ENCODE measurements around the gene HELZ.

Gene HELZ

GRCh38 chr17:67125417-67125816 lies 119.6 kb downstream of the HELZ start:
- H3K36me3 ChIP-seq (ENCODE audit: insufficient read depth, insufficient read length, low read length) = peaks cover 44% of the 10 kb centered on the region
- no peak overlapping the region for H3K4me3 ChIP-seq (ENCODE audit: insufficient read length, low read depth)
- no peaks in the 10 kb centered on the region for H3K9me3 ChIP-seq (ENCODE audit: insufficient read depth, low read length)
- H3K4me1 ChIP-seq (ENCODE audit: insufficient read depth, insufficient read length) = no peaks in the 10 kb centered on the region
- no peak overlapping the region for H3K9ac ChIP-seq (ENCODE audit: insufficient read length, low read depth)
- no peak for DNase-seq (ENCODE audit: low read depth, low spot score)
- no peaks in the 10 kb centered on the region for H3K27me3 ChIP-seq (ENCODE audit: insufficient read depth, insufficient read length)
- no peak for TF ChIP-seq ZNF274 (IDR thresholded peaks at IDR 0.05; ENCODE audit: low read depth, low read length)
- TF ChIP-seq YY1 (IDR thresholded peaks at IDR 0.05; ENCODE audit: insufficient read depth, insufficient read length) = no peak
- no peak for TF ChIP-seq SUZ12 (IDR thresholded peaks at IDR 0.05; ENCODE audit: extremely low read depth, insufficient read depth, insufficient read length)

- no peaks in the 10 kb centered on the region for H3K9me3 ChIP-seq (ENCODE audit: insufficient read depth, low read length)
- no peaks in the 10 kb centered on the region for H3K27me3 ChIP-seq (ENCODE audit: insufficient read depth, insufficient read length)
- no peak overlapping the region for H3K4me3 ChIP-seq (ENCODE audit: insufficient read length, low read depth)
- H3K4me1 ChIP-seq (ENCODE audit: insufficient read depth, insufficient read length) = no peaks in the 10 kb centered on the region
- DNase-seq (ENCODE audit: low read depth, low spot score) = no peak
- no peak for TF ChIP-seq YY1 (IDR thresholded peaks at IDR 0.05; ENCODE audit: insufficient read depth, insufficient read length)
- TF ChIP-seq SUZ12 (IDR thresholded peaks at IDR 0.05; ENCODE audit: extremely low read depth, insufficient read depth, insufficient read length) = no peak
- no peak for TF ChIP-seq ZNF274 (IDR thresholded peaks at IDR 0.05; ENCODE audit: low read depth, low read length)
- H3K9ac ChIP-seq (ENCODE audit: insufficient read length, low read depth) = no peak overlapping the region
- peaks cover 51% of the 10 kb centered on the region for H3K36me3 ChIP-seq (ENCODE audit: insufficient read depth, insufficient read length, low read length)
Measured at GRCh38 chr17:67124450-67125148, 120.4 kb downstream of the HELZ start.

GRCh38 chr17:67123699-67124098 lies 121.3 kb downstream of the HELZ start:
- H3K4me3 ChIP-seq (ENCODE audit: insufficient read length, low read depth) = no peak overlapping the region
- no peak for DNase-seq (ENCODE audit: low read depth, low spot score)
- H3K27me3 ChIP-seq (ENCODE audit: insufficient read depth, insufficient read length) = no peaks in the 10 kb centered on the region
- H3K9ac ChIP-seq (ENCODE audit: insufficient read length, low read depth) = no peak overlapping the region
- H3K36me3 ChIP-seq (ENCODE audit: insufficient read depth, insufficient read length, low read length) = peaks cover 51% of the 10 kb centered on the region
- no peak for TF ChIP-seq SUZ12 (IDR thresholded peaks at IDR 0.05; ENCODE audit: extremely low read depth, insufficient read depth, insufficient read length)
- no peak for TF ChIP-seq YY1 (IDR thresholded peaks at IDR 0.05; ENCODE audit: insufficient read depth, insufficient read length)
- no peak for TF ChIP-seq ZNF274 (IDR thresholded peaks at IDR 0.05; ENCODE audit: low read depth, low read length)
- no peaks in the 10 kb centered on the region for H3K9me3 ChIP-seq (ENCODE audit: insufficient read depth, low read length)
- no peaks in the 10 kb centered on the region for H3K4me1 ChIP-seq (ENCODE audit: insufficient read depth, insufficient read length)

GRCh38 chr17:67121316-67121891 lies 123.6 kb downstream of the HELZ start:
- H3K36me3 ChIP-seq (ENCODE audit: insufficient read depth, insufficient read length, low read length) = peaks cover 40% of the 10 kb centered on the region

GRCh38 chr17:67119102-67119501 lies 125.9 kb downstream of the HELZ start:
- DNase-seq (ENCODE audit: low read depth, low spot score) = no peak
- H3K4me3 ChIP-seq (ENCODE audit: insufficient read length, low read depth) = no peak overlapping the region
- H3K9me3 ChIP-seq (ENCODE audit: insufficient read depth, low read length) = no peaks in the 10 kb centered on the region; the same call in 1 of the 2 replicates
- peaks cover 44% of the 10 kb centered on the region for H3K36me3 ChIP-seq (ENCODE audit: insufficient read depth, insufficient read length, low read length)
- no peaks in the 10 kb centered on the region for H3K27me3 ChIP-seq (ENCODE audit: insufficient read depth, insufficient read length)
- no peak for TF ChIP-seq ZNF274 (IDR thresholded peaks at IDR 0.05; ENCODE audit: low read depth, low read length)
- TF ChIP-seq YY1 (IDR thresholded peaks at IDR 0.05; ENCODE audit: insufficient read depth, insufficient read length) = no peak
- TF ChIP-seq SUZ12 (IDR thresholded peaks at IDR 0.05; ENCODE audit: extremely low read depth, insufficient read depth, insufficient read length) = no peak
- no peak overlapping the region for H3K9ac ChIP-seq (ENCODE audit: insufficient read length, low read depth)
- H3K4me1 ChIP-seq (ENCODE audit: insufficient read depth, insufficient read length) = no peaks in the 10 kb centered on the region

More at GRCh38 chr17:67121316-67121891, 123.6 kb downstream of the HELZ start:
- Histone ChIP-seq H3K9ac (ENCODE audit: insufficient read length, low read depth) (no peak overlapping the region), H3K4me1 (ENCODE audit: insufficient read depth, insufficient read length) (no peaks in the 10 kb centered on the region), H3K4me3 (ENCODE audit: insufficient read length, low read depth) (no peak overlapping the region), H3K9me3 (ENCODE audit: insufficient read depth, low read length) (no peaks in the 10 kb centered on the region; the same call in 1 of the 2 replicates), H3K27me3 (ENCODE audit: insufficient read depth, insufficient read length) (no peaks in the 10 kb centered on the region)
- no peak for DNase-seq (ENCODE audit: low read depth, low spot score)
- TF ChIP-seq ZNF274 (IDR thresholded peaks at IDR 0.05; ENCODE audit: low read depth, low read length) = no peak
- TF ChIP-seq YY1 (IDR thresholded peaks at IDR 0.05; ENCODE audit: insufficient read depth, insufficient read length) = no peak
- TF ChIP-seq SUZ12 (IDR thresholded peaks at IDR 0.05; ENCODE audit: extremely low read depth, insufficient read depth, insufficient read length) = no peak

GRCh38 chr17:67116045-67116575 lies 128.9 kb downstream of the HELZ start:
- Histone ChIP-seq H3K4me1 (ENCODE audit: insufficient read depth, insufficient read length) (no peaks in the 10 kb centered on the region), H3K9me3 (ENCODE audit: insufficient read depth, low read length) (no peaks in the 10 kb centered on the region; the same call in 1 of the 2 replicates), H3K4me3 (ENCODE audit: insufficient read length, low read depth) (no peak overlapping the region), H3K27me3 (ENCODE audit: insufficient read depth, insufficient read length) (no peaks in the 10 kb centered on the region), H3K9ac (ENCODE audit: insufficient read length, low read depth) (no peak overlapping the region), H3K36me3 (ENCODE audit: insufficient read depth, insufficient read length, low read length) (peaks cover 35% of the 10 kb centered on the region)
- no peak for DNase-seq (ENCODE audit: low read depth, low spot score)
- TF ChIP-seq YY1 (IDR thresholded peaks at IDR 0.05; ENCODE audit: insufficient read depth, insufficient read length) (no peak), ZNF274 (IDR thresholded peaks at IDR 0.05; ENCODE audit: low read depth, low read length) (no peak), SUZ12 (IDR thresholded peaks at IDR 0.05; ENCODE audit: extremely low read depth, insufficient read depth, insufficient read length) (no peak)

- DNase-seq (ENCODE audit: low read depth, low spot score) = no peak
- no peak for TF ChIP-seq YY1 (IDR thresholded peaks at IDR 0.05; ENCODE audit: insufficient read depth, insufficient read length)
- TF ChIP-seq SUZ12 (IDR thresholded peaks at IDR 0.05; ENCODE audit: extremely low read depth, insufficient read depth, insufficient read length) = no peak
- TF ChIP-seq ZNF274 (IDR thresholded peaks at IDR 0.05; ENCODE audit: low read depth, low read length) = no peak
- Histone ChIP-seq H3K9me3 (ENCODE audit: insufficient read depth, low read length) (no peaks in the 10 kb centered on the region; the same call in 1 of the 2 replicates), H3K36me3 (ENCODE audit: insufficient read depth, insufficient read length, low read length) (peaks cover 30% of the 10 kb centered on the region), H3K4me1 (ENCODE audit: insufficient read depth, insufficient read length) (no peaks in the 10 kb centered on the region), H3K9ac (ENCODE audit: insufficient read length, low read depth) (no peak overlapping the region), H3K27me3 (ENCODE audit: insufficient read depth, insufficient read length) (no peaks in the 10 kb centered on the region), H3K4me3 (ENCODE audit: insufficient read length, low read depth) (no peak overlapping the region)
Measured at GRCh38 chr17:67115401-67115800, 129.6 kb downstream of the HELZ start.

All from NT2/D1 (cell line).